ENCODE results near the gene FAM180B. TPM values are rescaled to one million over a fixed set of nuclear protein-coding genes. Genes with fewer than 3 reads are reported as not detected.

FAM180B gene
- total and polyA plus RNA-seq, 2 of the 8 experiments (the other 6 are each of a cell fraction or from before 2014, with no cell fraction given), result 0.09 TPM; not detected in 1

- TF ChIP-seq CHD7 (IDR thresholded peaks at IDR 0.05; ENCODE audit: insufficient replicate concordance, low read length), result no peak
- no peak for TF ChIP-seq NANOG (IDR thresholded peaks at IDR 0.05; ENCODE audit: insufficient read depth, low read depth, low read length, poor library complexity, severe bottlenecking)
- no peak for TF ChIP-seq RAD21 (IDR thresholded peaks at IDR 0.05 in 1 of 2, conservative IDR thresholded peaks at IDR 0.05 in 1 of 2; ENCODE audit: low read depth in 2 of 2, low read length in 2 of 2)
Observed at GRCh38 chr11:47628026-47628425, 41.5 kb downstream of the FAM180B start (continued).
